ENCODE measurements around the gene PI4KA. TPM values are rescaled to one million over a fixed set of nuclear protein-coding genes. Genes with fewer than 3 reads are reported as not detected.
"Not testable (repeated sequence)": the region's sequence is repeated elsewhere in the genome, so short reads cannot be mapped to it uniquely, and the experiment has no call there.

The PI4KA gene
- total and polyA plus RNA-seq, 8 donors = 22.7 to 174 (median 55.4) TPM

DNA sequence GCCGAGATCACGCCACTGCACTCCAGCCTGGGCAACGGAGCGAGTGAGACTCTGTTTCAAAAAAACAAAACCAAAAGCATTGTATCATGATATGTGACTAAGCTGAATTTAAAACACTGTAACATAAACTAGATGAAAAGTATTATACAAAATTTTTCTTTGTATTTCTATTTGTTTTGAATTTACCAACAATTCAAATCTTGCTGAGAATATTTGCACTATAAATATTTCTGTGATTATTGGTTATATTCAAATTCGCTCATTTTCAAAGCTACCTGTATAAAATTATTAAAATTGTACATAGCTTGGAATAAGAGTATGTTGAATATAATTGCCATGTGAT is 186.6 kb downstream of the PI4KA start:
- DNase-seq = no peak
- H3K27ac ChIP-seq = no peak overlapping the region
- peaks cover 5 to 8% (median 6%) of the 10 kb centered on the region in 4 donors for H3K4me1 ChIP-seq
- intact Hi-C loops (cut with DNase I; ENCODE audit: low total_unique reads) = no loop called here
- no peak for TF ChIP-seq POLR2AphosphoS5 (IDR thresholded peaks at IDR 0.05)
- no peak for TF ChIP-seq POLR2A (IDR thresholded peaks at IDR 0.05)
- no peak for TF ChIP-seq EP300 (IDR thresholded peaks at IDR 0.05)
- TF ChIP-seq, protein P1, sequence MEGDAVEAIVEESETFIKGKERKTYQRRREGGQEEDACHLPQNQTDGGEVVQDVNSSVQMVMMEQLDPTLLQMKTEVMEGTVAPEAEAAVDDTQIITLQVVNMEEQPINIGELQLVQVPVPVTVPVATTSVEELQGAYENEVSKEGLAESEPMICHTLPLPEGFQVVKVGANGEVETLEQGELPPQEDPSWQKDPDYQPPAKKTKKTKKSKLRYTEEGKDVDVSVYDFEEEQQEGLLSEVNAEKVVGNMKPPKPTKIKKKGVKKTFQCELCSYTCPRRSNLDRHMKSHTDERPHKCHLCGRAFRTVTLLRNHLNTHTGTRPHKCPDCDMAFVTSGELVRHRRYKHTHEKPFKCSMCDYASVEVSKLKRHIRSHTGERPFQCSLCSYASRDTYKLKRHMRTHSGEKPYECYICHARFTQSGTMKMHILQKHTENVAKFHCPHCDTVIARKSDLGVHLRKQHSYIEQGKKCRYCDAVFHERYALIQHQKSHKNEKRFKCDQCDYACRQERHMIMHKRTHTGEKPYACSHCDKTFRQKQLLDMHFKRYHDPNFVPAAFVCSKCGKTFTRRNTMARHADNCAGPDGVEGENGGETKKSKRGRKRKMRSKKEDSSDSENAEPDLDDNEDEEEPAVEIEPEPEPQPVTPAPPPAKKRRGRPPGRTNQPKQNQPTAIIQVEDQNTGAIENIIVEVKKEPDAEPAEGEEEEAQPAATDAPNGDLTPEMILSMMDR (IDR thresholded peaks at IDR 0.05) = no peak
- H3K27me3 ChIP-seq = peaks cover 9 to 43% (median 21%) of the 10 kb centered on the region in 3 donors
- no peaks in the 10 kb centered on the region for H3K36me3 ChIP-seq
- no peak overlapping the region for H3K4me3 ChIP-seq
- WGBS, 5 donors = 89 to 95% (median 93%) methylated on average over 5 of the region's 5 CpGs
- H3K9me3 ChIP-seq = no peaks in the 10 kb centered on the region

DNA sequence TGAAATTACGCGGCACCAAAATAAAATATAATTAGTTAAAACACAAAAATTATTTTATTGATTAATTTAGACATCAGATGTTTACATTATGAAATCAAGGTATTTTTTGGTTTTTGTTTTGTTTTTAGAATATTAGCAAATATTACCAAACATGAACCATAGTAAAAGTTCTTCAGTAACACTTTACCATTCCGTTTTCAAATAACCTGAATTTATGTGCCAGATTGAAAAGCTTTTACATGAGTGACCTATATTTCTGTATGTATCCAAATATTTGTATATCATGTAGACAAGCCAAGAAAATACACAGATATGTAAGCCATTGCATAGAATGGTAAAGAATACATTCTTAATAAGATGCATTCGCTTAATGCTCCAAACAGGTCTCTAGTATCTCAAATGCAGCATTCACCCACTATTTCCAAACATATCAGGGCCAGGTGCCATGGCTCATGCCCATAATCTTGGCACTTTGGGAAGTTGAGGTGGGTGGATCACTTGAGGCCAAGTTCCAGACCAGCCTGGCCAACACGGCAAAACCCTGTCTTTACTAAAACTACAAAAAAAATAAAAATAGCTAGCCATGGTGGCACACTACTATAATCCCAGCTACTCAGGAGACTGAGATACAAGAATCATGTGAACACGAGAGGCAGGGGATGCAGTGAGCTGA is 187.1 kb downstream of the PI4KA start:
- H3K9me3 ChIP-seq = no peaks in the 10 kb centered on the region
- no peaks in the 10 kb centered on the region for H3K36me3 ChIP-seq
- H3K4me3 ChIP-seq = no peak overlapping the region
- DNase-seq = no peak
- 64 to 88% (median 80%) methylated on average over 6 of the region's 6 CpGs for WGBS, 5 donors
- peaks cover 5 to 8% (median 6%) of the 10 kb centered on the region in 4 donors for H3K4me1 ChIP-seq
- H3K27ac ChIP-seq = no peak overlapping the region
- intact Hi-C loops (cut with DNase I; ENCODE audit: low total_unique reads) = no loop called here
- TF ChIP-seq POLR2A (IDR thresholded peaks at IDR 0.05) = no peak
- TF ChIP-seq, protein P1 (IDR thresholded peaks at IDR 0.05) = no peak
- no peak for TF ChIP-seq POLR2AphosphoS5 (IDR thresholded peaks at IDR 0.05)
- TF ChIP-seq EP300 (IDR thresholded peaks at IDR 0.05) = no peak
- peaks cover 9 to 43% (median 21%) of the 10 kb centered on the region in 3 donors for H3K27me3 ChIP-seq

DNA sequence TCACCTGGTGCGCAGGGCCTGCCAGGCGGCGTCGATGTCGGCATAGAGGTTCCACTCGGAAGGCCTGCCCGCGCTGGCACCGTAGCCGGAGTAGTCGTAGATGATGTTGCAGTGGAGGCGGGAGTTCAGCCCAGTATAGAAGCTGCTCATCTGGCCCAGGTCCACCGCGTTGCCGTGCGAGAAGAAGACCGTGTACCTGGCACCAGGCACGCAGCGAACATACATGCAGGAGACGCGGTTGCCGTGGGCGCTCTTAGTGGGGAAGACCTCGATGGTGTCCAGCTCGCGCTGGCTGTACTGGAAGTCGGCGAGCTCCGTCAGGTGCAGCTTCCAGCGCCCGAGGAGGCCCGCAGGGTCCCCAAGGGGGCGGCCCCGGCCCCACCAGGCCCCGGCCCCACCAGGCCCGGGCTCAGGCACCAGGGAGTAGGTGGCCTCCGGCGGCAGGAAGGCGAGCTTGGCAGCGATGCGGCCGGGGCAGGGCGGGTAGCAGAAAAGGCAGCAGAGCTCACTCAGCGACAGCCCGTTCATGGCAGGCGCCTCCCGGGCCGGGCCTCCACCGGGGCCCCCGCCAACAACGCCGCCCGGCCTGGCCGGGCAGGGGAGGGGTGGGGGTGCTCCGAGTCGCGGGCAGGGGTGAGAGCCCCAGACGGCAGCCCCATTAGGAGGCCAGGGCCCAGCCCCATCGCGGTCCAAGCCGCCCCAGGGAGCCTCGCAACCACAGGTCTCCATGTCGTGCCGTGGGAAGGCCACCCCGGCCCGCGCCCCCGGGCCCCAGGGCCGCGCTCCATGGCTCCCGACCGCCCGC is 188.0 kb downstream of the PI4KA start:
- WGBS, 5 donors = 47 to 73% (median 49%) methylated on average over 41 to 73 of the region's 73 CpGs
- H3K27ac ChIP-seq; DNase-seq; intact Hi-C loops (cut with DNase I; ENCODE audit: low total_unique reads); H3K9me3 ChIP-seq; H3K36me3 ChIP-seq; H3K4me1 ChIP-seq: not testable (repeated sequence)
- Histone ChIP-seq H3K4me3 (peak overlapping the region in 1 of 4 donors; percentile 11), H3K27me3 (peaks cover 9 to 43% (median 21%) of the 10 kb centered on the region in 3 donors)

DNA sequence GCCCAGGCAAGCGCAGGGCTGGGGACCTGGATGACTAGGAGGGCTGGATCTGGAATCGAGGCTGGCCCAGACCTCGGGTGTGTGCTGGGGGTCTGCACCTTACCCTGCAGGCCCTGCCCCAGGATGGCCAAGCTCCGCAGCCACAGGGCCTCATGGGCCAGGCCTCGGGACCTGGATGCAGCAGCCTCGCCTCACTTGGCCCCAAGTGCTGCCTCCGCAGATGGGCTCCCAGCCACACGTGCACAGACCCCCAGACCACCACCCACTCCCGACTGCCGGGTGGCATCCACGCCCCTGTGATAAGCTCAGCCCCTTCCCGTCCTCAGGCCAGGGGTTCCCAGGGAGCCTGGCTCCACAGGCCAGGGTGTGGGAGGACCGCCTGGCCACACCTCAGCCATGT is 188.7 kb downstream of the PI4KA start:
- intact Hi-C loops (cut with DNase I; ENCODE audit: low total_unique reads); H3K27ac ChIP-seq; DNase-seq; H3K36me3 ChIP-seq; H3K4me3 ChIP-seq; H3K9me3 ChIP-seq; H3K4me1 ChIP-seq: not testable (repeated sequence)
- WGBS, 5 donors = 60 to 87% (median 78%) methylated on average over 3 to 12 of the region's 13 CpGs
- H3K27me3 ChIP-seq = peaks cover 9 to 43% (median 21%) of the 10 kb centered on the region in 3 donors

DNA sequence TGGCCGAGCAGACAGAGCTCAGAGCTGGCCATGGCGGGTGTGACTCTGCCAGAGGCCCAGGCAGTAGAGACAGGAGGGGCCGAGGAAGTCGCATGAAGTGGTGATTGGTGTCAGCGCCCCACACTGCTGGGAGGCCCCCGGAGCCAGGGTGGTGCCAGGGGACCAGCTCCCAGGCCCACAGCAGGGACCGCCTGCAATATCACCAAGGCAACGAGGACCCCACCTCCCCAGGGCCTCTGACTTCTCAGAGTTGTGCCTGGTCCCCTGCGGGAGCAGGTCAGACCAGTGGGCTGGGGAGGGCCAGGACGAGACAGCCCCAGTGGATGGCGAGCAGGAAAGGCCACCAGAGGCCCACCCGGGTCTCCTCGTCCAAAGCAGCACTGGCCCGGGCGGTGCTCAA is 189.1 kb downstream of the PI4KA start:
- H3K36me3 ChIP-seq; H3K9me3 ChIP-seq; H3K27ac ChIP-seq; H3K4me1 ChIP-seq; intact Hi-C loops (cut with DNase I; ENCODE audit: low total_unique reads); DNase-seq; H3K4me3 ChIP-seq: not testable (repeated sequence)
- peaks cover 9 to 45% (median 21%) of the 10 kb centered on the region in 3 donors for H3K27me3 ChIP-seq
- 84 to 95% (median 89%) methylated on average over 8 to 13 of the region's 15 CpGs; no CpG with 5 or more reads in 1 of the 5 donors for WGBS, 5 donors

DNA sequence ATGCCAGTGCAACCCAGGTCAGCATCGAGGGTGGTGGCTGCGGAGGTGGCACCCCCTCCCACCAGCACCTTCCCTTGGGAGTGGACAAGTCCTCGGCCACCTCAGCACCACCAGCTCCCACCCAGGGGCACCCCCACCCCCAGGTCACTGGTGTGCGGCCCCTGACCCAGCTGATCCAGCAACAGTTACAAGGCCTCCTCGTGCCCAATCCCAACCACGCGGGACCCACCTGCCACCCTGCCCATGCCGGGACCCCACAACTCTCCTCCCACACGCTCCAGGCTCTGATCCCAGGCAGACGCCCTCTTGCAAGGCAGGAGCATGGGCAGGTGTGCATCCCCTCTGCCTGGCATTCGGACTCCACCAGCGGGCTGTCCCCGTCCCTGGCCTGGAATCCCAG is 189.8 kb downstream of the PI4KA start:
- H3K27me3 ChIP-seq = peaks cover 9 to 52% (median 21%) of the 10 kb centered on the region in 3 donors
- DNase-seq; H3K4me1 ChIP-seq; H3K4me3 ChIP-seq; H3K36me3 ChIP-seq; H3K9me3 ChIP-seq; intact Hi-C loops (cut with DNase I; ENCODE audit: low total_unique reads); H3K27ac ChIP-seq: not testable (repeated sequence)
- 87 to 94% (median 91%) methylated on average over 8 to 13 of the region's 13 CpGs for WGBS, 5 donors

DNA sequence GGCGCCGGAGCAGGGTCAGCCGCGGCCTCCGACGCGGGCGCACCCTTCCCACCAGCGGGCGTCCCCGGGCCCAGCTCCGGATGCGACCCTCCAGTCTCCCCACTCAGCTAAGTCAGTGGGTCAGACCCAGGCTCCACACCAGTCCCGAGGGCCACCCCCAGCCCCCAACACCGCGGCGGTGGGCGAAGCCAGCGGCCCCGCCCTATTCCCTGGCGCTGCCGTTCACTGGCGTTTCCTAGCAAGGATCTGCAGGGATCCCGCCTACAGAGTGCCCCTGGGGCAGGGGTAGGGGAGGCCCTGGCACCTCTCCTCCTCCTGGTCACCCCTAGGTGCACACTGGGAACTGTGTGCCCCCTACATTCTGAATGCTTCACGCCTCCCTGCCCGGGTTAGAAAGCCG is 190.4 kb downstream of the PI4KA start:
- 78 to 88% (median 84%) methylated on average over 11 to 27 of the region's 27 CpGs for WGBS, 5 donors
- intact Hi-C loops (cut with DNase I; ENCODE audit: low total_unique reads); DNase-seq; H3K4me1 ChIP-seq; H3K4me3 ChIP-seq; H3K9me3 ChIP-seq; H3K27ac ChIP-seq; H3K36me3 ChIP-seq: not testable (repeated sequence)
- H3K27me3 ChIP-seq = peaks cover 9 to 55% (median 21%) of the 10 kb centered on the region in 3 donors

DNA sequence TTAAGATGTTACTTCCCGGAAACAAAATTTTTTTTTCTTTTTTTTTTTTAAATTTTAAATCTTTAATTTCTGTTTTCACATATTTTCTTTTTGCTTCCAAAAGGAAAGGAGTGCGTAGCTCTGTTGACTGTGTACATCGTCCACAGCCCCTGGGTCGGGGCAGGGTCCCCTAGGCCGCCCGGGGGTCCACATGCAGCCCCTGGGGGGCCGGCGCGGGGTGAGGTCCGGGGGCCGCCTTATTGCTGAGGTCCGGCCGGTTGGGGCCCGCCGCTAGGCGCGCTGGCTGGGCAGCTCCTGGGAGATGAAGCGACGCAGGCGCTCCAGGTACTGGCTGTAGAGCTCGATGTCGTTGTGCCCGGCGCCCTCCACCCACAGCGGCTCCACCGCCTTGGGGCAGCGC is 191.1 kb downstream of the PI4KA start:
- H3K27me3 ChIP-seq = peaks cover 9 to 59% (median 21%) of the 10 kb centered on the region in 3 donors
- H3K4me1 ChIP-seq; intact Hi-C loops (cut with DNase I; ENCODE audit: low total_unique reads); H3K36me3 ChIP-seq; H3K9me3 ChIP-seq; DNase-seq; H3K4me3 ChIP-seq; H3K27ac ChIP-seq: not testable (repeated sequence)
- WGBS, 5 donors = 67 to 92% (median 76%) methylated on average over 6 to 22 of the region's 27 CpGs

Measured in stomach (tissue), 9 donors.